ENCODE measurements around the gene ATP11A. TPM values are rescaled to one million over a fixed set of nuclear protein-coding genes. Genes with fewer than 3 reads are reported as not detected.

ATP11A gene
- total RNA-seq, 1 experiment from 2014 or later = 65.3 TPM

GRCh38 chr13:112892426-112893206, 202.8 kb downstream of the ATP11A start:
- Mint-ChIP-seq H3K27ac (peak overlapping the region; percentile 42 to 63 (median 46); a peak in 4 of 7 replicates), H3K4me1 (peaks cover 47 to 55% of the 10 kb centered on the region in 2 experiments), H3K27me3 (ENCODE audit: low read depth) (peaks cover 62% of the 10 kb centered on the region), H3K9me3 (no peaks in the 10 kb centered on the region; a peak in 1 of 5 replicates), H3K36me3 (ENCODE audit: insufficient read depth in 1 of 3, low read depth in 3 of 3) (peaks cover 0 to 2% (median 0%) of the 10 kb centered on the region in 3 experiments; a peak in 2 of 7 replicates), H3K4me3 (peak overlapping the region; percentile 43 to 70)
- no peak overlapping the region for H3T11ph ChIP-seq (ENCODE audit: low read length)
- no peak overlapping the region for H3K23ac ChIP-seq (ENCODE audit: insufficient read length, low read depth, low read length)
- H2AK5ac ChIP-seq (ENCODE audit: insufficient read length, low read length) = no peak overlapping the region
- peak overlapping the region; percentile 40 for H3K18ac ChIP-seq (ENCODE audit: insufficient read length, low read depth, low read length)
- no peak for TF ChIP-seq CTCF (conservative IDR thresholded peaks at IDR 0.05)
- no peak overlapping the region for H2BK120ac ChIP-seq (ENCODE audit: low read depth, low read length, poor library complexity, severe bottlenecking)
- peaks cover 13% of the 10 kb centered on the region; the same call in 1 of the 2 replicates for H3K4me1 ChIP-seq (ENCODE audit: insufficient read depth, low read length)
- H2BK5ac ChIP-seq (ENCODE audit: insufficient read length, low read length) = no peak overlapping the region
- H3K27me3 ChIP-seq (ENCODE audit: insufficient read depth, low read length) = no peaks in the 10 kb centered on the region; the same call in 1 of the 2 replicates
- no peak overlapping the region for H3K56ac ChIP-seq (ENCODE audit: insufficient read length, low read depth, low read length)
- H3K9ac ChIP-seq (ENCODE audit: extremely low read depth, insufficient read length, low read length) = no peak overlapping the region
- H3K4me2 ChIP-seq (ENCODE audit: insufficient read depth, insufficient read length, low read length) = peak overlapping the region; percentile 19
- H3K79me2 ChIP-seq (ENCODE audit: insufficient read depth, low read length) = no peaks in the 10 kb centered on the region
- no peak overlapping the region for H2BK12ac ChIP-seq (ENCODE audit: insufficient read length, low read depth, low read length)
- no peaks in the 10 kb centered on the region for H4K20me1 ChIP-seq (ENCODE audit: control insufficient read depth, insufficient read depth, insufficient read length)
- no CpG with 5 or more reads among the region's 22 CpGs for WGBS (ENCODE audit: extremely low coverage, insufficient read length, low lambda C conversion rate)
- H3K14ac ChIP-seq (ENCODE audit: insufficient read depth, low read length) = peak overlapping the region; percentile 85
- H3K4ac ChIP-seq (ENCODE audit: low read depth, low read length) = no peak overlapping the region
- peaks cover 9% of the 10 kb centered on the region for H3K23me2 ChIP-seq (ENCODE audit: insufficient read length, low read depth, low read length, poor library complexity, severe bottlenecking)
- no peak overlapping the region for H4K8ac ChIP-seq (replicated peaks; ENCODE audit: insufficient read length, low read depth, low read length)
- no peak overlapping the region for H2BK15ac ChIP-seq (ENCODE audit: low read depth, low read length)
- no peak overlapping the region for H3K27ac ChIP-seq (ENCODE audit: insufficient read length, low read depth, low read length)
- H2AFZ ChIP-seq (ENCODE audit: low read length) = no peak overlapping the region
- no peak overlapping the region for H4K91ac ChIP-seq (ENCODE audit: insufficient read length, low read depth, low read length)
- H3K9me3 ChIP-seq (ENCODE audit: control insufficient read depth, low read depth, low read length) = no peaks in the 10 kb centered on the region
- H2BK20ac ChIP-seq (ENCODE audit: low read depth, low read length, poor library complexity, severe bottlenecking) = no peak overlapping the region
- no peak overlapping the region for H4K5ac ChIP-seq (ENCODE audit: insufficient read length, low read depth, low read length)
- DNase-seq = no peak
- H3K79me1 ChIP-seq (ENCODE audit: insufficient read depth, low read depth, low read length, poor library complexity, severe bottlenecking) = no peaks in the 10 kb centered on the region

All from H9 (cell line).